Activated CD4-positive, alpha-beta T cell treated with anti-CD3 and anti-CD28 coated beads, Interleukin-2, amount 50 U/mL, for 24 hours (primary cell): ENCODE results near the gene CFAP20.

Source experiments
- DNase-seq, 2 donors: peaks; one replicate each; pipeline ENCODE4 v3.0.0-alpha.2; 2020; ENCODE audit warnings: low read depth in 1 of 2, low spot score in 1 of 2

CFAP20 gene

DNA sequence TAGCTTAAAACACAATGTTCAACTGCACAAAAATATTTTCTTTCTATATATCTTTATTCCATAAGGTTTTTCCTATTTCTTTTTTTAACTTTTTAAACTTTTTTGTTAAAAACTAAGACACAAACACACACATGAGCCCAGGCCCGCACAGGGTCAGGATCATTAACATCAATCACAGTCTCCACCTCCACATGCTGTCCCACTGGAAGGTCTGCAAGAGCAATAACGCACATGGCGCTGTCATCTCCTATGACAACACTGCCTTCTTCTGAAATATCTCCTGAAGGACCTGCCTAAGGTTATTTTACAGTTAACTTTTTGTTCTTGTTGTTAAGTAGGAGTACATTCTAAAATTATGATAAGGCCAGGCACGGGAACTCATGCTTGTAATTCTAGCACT, 4.1 kb downstream of the CFAP20 start:
- no peak for DNase-seq

DNA sequence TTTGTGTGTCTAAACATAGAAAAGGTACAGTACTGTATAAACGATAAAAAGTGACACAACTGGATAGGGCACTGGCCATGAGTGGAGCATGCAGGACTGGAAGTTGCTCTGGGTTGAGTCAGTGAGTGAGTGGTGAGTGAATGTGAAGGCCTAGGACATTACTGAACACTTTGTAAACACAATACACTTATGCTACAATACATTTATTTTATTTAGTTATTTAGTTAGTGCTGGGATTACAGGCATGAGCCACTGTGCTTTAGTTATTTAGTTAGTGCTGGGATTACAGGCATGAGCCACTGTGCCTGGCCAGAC, 4.6 kb downstream of the CFAP20 start:
- no peak for DNase-seq

DNA sequence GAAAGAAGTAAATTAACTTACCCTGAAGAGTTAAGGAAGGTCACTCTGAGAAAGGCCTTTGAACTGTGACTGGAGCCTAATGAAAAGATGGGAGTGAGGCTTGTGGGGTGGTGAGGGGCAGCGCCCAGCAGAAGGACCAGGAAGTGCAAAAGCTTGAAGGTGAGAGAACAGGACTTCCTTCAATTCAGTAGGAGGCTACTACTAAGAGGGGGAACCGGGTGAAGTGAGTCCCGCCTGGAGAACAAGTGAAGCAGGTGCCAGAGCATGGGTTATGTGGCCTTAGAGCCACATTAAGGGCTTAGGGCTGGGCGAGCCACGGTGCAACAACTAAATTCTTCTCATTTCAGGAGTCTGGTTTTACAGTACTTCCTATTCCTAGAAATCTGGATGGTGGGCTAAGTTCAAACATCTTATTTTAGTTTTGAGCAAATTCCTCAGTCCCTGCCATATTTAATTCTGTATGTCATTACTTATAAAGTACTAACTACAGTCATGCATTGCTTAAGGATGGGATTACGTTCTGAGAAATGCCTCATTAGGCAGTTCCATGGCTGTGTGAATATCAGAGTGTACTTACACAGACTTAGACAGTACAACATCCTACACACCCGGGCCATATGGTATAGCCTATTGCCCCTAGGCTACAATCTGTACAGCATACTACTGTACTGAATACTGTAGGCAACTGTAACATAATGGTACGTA, 5.1 kb downstream of the CFAP20 start:
- DNase-seq = no peak

DNA sequence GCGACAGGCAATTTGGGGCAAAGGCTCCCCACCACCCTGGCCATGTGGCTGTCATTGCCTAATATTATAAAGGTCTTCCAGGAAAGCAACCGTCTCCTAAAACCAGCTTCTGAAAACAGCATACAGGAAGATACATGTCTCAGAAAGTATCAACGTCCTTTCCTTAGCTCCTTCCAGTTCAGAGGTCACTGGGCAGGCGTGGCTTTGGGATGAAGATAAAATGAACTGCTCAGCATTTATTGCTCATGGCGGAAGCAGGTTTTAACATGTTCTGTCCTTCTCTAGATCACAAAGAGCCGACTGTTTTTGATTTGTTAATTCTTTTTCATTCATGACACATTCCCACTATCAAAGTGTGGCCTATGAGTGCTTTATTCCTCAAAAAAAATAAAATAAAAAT, 8.0 kb downstream of the CFAP20 start:
- DNase-seq = no peak

DNA sequence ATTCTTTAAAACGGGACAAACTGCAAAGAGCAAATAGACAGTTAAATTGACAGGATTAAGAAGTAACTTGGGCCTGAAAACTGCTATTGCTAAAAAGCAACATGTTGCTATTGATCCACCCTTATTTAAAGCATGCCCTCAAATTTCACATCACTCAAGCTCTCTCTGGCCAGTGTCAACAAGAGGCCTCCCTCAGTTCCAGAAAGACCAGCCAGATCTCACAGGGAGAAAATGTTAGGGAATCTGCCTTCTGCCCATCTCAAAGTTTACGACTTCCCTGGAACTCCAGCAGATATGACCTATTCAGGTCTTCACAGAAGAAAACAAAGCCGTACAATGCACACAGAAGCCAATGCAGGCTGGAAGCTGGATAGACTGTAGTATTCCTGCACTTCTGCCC, 8.9 kb downstream of the CFAP20 start:
- no peak for DNase-seq

DNA sequence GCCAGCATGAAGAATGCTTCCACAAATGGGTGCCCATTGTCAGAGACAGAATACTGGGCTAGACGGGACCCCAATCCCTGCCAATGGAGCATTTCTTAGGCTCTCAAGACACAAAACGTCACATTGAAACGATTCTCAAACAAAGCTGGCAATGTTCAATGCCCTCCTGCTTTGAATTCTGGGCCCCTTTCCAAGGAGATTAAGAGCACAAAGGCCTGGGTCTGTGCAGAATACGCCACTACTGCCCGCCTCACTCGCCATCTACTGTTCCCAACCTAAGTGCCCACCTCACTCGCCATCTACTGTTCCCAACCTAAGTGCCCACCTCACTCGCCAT, 9.7 kb downstream of the CFAP20 start:
- no peak for DNase-seq

DNA sequence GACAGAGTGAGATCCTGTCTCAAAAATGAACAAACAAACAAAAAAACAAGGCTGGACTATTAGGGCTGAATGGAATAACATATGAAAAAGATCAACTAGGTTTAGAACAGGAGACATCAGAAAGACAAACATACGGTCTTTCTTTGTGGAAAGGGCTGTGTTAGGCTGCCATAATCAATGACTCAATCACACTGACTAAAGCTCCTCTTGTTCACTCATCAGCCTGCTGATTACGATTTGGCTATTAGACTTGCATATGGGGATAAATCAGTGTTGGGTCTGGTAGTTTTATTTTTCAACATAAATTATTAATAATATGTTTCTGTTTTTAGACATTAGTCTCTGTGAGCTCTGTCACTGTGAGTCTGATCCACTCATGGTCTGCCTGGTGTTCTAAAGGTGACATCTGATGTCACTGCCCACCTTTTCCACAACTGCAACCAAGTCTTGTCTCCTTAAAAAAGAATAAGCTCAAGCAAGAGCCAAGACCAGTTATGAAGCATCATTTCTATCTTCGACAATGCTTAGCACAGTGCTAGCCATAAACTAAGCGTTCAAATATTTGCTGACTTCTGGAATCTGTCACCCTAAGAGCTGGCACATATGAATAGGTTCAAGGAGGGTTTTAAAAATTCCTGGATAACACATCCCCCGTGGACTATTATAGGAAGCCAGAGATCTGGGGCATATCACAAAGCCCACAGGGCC, 10.2 kb downstream of the CFAP20 start:
- no peak for DNase-seq

DNA sequence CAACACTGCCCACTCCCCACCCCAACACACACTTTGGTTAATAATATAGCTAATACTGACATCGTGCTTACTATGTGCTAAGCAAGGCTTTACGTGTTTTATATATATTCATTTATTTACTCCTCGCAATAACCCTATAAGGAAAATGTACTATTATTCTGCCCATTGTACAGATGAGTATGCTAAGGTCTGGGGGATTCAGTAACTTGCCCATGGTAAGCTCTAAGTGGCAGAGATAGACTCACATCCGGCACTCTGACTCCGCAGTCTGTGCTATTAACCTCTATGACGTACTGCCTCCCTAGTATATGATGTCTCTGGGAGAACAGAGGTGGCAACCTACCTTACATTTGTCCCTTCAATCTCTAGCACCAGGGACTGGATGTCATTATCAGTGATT, 12.7 kb downstream of the CFAP20 start:
- no peak for DNase-seq

DNA sequence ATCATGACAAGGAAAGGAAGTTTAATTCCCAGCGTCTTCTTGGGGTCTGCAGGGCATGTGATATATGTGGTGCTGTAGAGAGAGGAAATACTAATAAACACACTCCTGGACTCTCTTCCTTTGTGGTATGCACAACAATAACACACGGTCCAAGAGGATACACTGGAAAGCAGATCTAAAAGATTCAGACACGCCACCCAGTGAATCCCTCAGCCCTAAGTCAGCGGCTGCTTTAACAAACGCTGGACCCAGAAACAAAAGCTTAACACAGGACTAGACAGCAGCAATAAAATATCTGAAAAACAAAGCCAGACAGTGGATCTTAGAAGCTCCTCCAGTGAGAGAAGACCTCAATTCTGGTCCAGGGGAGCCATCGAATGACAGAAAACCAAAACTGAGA, 13.1 kb downstream of the CFAP20 start:
- no peak for DNase-seq

DNA sequence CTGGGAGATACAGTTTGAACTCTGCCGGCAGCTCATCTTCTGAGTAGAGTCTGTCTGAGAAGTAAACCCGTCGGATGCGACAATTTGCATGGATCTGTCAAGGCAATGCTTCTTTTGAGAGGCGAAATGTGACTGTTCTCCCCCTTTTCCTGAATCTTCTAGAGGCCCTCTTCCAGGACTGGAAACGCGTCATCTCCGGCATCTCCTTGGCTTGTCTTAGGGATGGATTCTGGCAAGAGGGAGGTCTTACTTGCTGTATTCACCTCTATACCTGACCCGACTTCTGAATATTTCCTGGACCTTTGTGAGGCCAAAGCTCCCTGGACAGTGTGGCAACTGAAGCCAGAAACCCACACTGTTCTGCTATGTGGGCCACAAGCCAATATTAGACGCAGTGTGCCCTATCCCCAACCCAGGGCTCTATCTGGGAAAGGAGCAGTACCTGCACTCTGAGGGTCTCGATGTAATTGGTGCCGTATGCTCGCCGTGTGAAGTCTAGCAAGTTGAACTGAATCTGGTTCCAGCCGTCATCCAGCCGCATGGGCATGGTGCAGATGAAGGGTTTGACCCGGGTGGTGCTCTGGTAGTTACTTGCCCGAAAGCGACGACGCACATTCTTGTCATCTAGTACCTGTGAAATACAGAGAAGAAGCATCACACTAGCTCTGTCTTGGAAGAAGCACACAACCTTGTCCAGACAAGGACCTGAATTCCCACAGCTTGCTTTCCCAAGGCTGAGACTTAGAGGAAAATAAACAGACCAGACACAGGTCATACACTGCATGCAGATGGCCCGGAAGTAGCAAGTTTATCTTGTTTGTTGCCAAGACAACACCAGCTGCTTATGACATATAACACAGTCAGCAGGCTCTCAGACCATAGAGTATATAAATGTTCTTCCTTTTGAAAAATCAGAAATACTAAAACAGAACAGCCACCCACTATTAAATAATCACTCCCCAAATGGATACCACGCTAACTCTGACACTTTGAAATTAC, 14.1 kb downstream of the CFAP20 start:
- DNase-seq = no peak

DNA sequence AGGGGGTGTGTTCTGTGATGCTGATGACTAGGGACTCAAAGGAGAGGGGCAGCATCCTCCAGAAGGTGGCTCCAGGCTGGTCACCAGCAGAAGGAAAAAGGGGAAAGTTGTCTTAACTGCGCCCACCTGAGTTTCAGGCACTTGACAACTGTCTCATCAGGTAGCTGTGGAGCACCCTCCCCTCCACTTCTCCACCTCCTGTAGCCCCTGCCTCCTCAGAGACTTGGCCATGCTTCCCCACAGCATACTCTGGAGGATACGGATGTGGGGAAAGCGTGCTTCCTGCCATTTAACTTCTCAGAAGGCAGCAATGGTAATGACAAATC, 17.9 kb downstream of the CFAP20 start:
- no peak for DNase-seq

DNA sequence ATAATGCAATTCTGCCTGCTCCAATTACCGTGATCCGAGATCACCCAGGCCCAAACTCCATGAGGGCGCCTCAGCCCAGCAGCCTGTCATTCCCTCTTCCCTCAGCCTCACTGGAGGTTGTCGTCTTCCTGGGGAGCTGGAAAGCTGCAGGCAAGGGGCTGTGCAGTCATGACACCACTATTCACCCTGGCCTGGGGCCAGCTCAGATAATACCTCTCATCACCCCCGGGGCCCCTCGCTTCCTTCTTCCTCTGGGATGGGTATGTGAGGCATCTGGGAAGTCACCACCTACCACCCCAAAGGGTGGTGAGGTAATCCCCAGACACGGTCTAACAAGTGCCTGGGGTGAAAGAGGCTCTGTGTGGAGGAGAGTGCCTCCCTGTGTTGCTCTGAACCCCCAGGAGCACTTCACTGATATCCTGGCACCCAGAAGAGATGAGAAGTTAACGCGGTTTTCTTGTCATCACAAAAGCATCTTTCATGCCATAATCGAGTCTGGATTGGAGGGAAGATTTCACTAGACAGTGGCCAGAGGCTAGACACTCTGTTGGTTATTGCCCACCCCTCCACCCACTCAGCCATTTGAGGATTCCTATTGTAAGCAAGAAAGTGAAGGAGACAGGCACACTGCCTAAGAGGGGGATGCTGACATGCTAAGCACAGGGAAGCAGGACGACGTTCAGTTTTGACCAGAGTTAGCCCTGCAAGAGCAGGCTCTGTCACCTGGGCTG, 18.4 kb downstream of the CFAP20 start:
- DNase-seq = no peak

DNA sequence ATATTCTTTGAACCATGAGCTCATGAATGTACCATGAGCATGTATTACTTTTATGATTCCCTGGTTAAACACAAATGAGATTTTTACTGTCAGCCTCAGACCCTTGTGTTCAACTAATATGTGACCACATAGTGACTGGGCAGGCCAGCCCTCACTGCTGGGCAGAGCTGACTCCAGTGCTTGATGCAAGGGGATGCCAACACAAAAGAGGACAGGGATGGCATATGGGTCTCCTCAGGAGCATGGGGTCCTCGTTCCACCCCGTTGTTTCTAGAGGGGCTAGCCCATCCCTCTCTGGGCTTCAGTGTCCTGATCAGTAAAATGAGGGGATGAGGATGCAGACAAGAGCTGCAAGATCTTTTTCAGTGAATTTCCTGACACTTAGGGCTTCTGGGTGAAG, 19.3 kb downstream of the CFAP20 start:
- DNase-seq = no peak

DNA sequence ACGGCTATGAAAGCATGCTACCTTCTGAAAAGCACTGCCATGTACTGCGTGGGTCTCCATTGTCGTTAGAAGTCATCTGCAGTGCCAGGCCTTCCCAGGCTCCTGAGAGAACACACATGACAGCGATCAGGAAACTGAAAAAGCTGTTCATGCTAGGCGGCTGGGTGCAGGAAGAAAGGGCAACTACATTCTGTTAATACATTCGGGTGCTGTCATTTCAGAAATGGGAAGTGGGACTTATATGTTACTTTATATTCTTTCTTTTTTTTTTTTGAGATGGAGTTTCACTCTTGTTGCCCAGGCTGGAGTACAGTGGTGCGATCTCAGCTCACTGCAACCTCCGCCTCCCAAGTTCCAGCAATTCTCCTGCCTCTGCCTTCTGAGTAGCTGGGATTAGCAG, 19.9 kb downstream of the CFAP20 start:
- no peak for DNase-seq

DNA sequence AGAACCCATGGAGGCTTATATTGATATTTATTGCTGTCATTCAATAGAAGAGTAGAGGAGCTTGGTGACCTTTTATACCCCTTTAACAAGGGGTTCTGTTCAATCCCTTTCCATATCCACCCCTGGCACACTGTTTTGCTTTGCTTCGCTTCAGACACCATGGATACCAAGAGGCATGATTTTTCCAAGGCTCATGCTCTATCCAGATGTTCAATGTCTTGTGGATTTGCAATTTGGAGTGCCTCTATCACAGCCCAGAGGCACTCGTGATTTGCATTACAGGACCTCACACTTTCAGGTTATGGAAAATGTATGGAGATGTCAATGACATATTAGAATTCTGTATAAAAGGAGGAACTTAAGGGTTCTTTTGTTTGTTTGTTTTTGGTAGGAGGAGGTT, 21.5 kb downstream of the CFAP20 start:
- no peak for DNase-seq

DNA sequence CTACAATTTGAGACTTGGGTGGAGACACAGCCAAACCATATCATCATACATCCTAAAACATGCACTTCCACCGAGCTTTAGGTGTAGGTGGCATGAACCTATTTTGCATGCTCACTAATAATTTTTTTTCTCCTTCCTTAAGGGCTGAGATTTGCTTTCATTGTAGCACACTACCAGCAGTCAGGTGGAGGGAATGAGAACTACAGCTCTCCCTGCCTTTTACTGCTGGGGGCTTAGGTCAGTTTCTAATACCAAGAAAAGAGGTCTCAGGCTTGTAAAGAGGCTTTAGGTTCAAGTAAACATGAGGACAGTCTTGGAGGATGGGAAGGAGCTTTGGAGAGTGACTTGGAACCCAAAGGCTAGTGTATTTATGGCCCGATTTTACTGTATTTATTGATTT, 22.0 kb downstream of the CFAP20 start:
- DNase-seq = no peak

DNA sequence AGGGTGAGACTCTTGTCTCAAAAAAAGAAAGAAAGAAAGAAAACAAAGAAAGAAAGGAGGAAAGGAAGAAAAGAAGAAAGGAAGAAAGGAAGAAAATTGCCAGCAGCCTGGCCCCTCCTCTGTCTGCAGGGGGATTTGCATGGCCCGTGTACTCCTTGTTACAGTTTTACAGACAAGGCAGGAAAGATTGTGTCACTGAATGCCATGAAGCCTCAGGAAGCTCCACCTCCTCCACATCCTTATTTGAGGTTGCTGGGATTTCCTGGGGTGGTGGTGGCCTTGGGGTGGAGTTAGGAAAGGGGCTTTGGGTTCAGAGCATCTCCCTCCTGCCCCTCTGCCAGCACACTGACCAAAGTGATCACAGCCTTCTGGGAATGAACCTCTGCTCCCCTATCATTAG, 23.6 kb downstream of the CFAP20 start:
- no peak for DNase-seq

DNA sequence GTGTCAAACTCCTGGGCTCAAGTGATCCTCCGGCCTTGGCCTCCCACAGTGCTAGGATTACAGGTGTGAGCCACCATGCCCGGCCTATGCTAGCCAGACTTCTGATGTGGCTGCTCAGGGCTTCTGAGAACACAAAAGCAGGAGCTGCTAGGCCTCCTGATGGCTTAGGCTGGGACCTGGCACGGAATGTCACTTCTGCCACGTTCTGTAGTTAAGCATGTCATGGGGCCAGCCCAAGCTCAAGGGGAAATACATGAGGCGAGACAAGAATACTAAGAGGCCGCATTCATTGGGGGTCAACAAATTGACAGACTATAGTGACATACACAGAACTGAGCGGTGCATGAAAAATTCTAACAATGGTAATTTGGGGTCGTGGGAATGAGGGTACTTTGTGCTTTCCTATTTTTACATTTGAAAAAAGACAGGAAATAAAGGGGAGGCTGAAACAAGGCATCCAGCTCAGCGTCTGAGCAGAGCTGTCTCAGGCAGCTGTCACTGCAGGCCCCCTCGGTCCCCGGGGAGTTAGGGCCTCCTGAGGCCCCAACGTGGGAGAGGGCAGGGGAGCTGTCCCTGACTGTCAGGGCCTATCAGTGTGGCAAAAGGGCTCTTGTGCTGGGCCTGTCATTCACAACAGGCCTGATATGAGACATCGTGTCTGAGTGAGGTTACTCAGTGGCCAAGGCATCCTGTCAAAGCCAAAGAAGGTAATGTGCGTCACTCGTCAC, 26.4 kb downstream of the CFAP20 start:
- DNase-seq = no peak

DNA sequence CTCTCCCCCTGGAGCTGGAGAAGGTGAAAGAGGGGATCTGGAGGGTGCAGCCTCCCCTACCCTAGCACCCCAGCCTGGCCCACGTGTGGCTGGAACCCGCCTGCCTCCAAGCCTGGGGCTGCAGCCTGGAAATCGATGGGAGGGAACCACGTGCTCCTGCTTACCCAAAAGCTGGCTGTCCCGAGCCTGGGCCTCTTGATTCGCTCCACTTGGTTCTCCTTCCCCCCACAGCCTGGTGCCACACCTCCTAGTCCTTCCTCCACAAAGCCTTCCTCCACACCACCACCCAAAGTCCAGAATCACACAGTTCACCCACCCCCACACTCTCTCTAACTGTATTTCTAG, 29.3 kb downstream of the CFAP20 start:
- DNase-seq = no peak

DNA sequence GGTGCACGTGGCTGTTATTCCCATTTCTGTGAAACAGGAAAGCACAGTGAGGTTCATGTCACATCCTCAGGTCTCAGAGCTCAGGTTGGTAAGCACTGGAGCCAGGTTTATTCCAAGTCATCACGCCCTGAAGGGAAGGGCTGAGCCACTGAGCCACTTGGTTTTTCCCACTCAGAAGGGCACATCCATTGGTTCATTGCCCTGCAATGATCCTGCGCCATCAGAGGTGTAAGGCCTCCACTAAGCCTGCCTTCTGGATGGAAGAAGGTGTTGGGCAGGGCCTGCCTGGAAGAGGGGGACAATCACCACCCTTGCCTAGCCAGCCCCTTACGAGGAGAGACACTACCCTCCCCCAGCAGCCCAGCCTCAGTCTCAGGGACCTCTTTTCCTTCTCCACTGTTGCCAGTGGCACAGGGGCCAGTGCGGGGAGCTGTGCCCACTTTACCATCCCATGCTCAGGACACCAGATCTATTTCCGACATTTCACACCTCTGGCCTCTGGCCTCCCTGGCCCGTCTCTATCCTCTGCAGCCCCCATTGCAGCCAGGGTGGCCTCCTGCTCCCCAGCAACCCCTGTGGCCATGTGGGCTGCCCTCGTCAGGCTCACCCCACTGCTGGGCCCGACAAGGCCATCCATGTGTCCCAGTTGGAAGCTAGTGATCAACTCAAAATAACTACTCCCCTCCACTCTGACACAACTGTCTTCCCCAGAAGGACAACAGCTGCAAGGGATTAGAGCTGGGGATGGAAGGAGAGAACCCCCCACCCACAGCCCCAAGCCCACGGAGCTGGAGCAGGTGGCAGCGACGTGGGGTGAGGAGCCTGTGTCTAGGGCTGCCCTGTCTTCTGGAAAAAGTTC, 29.9 kb downstream of the CFAP20 start:
- DNase-seq = no peak
